ENCODE results near the gene CMTM4. TPM values are rescaled to one million over a fixed set of nuclear protein-coding genes. Genes with fewer than 3 reads are reported as not detected.

CMTM4 gene
- total RNA-seq, 1 experiment from 2014 or later, result 77.8 TPM

DNA sequence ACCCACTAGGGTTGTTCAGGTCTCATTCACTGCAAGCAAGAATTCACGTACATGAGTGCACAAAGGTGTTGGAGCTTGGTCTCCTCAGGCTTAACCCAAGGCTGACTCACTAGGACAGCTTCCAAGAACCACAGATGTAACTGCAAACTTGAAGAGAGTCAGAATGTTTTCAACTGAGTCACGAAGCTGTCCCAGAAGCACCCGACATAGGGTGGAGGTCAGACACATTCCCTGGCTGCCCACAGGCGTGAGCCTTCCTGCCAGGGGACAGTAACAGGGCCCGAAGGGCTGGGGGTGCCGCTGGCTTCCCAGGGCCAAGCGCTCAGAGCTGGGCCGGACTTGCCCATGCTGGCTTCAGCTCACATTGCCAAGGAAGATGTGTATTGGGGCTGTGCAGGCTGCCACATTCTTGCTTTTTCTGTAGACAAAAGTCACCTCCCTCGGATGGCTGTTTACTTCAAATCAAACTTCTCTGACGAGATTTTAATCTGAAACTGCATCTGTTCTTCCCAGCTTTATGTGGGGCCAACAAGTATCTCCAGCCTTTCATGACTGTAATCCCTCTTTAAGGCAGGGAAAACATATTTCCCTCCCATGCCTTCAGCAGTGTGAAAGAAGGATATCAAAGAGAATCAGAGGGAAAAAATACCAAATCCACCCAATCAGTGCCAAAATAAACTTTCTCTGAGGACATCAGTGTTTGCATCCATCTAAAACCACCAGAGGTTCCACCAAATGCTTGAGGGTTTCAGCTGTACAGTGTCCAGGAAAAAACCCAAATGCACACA lies 77.8 kb downstream of the CMTM4 start:
- Histone ChIP-seq H3K79me2 (ENCODE audit: insufficient read depth, low read length) (no peaks in the 10 kb centered on the region), H3K9me3 (ENCODE audit: control insufficient read depth in 1 of 2, insufficient read depth in 1 of 2, low read depth in 1 of 2, low read length in 2 of 2) (no peaks in the 10 kb centered on the region), H4K20me1 (ENCODE audit: insufficient read depth) (no peaks in the 10 kb centered on the region), H2AFZ (ENCODE audit: low read depth, low read length, poor library complexity, severe bottlenecking) (no peak overlapping the region), H3K4me1 (ENCODE audit: control insufficient read depth in 1 of 2, insufficient read depth in 2 of 2, low read length in 2 of 2) (peaks cover 25 to 33% of the 10 kb centered on the region in 2 experiments), H3K9me2 (ENCODE audit: insufficient read depth) (no peaks in the 10 kb centered on the region), H3K27ac (ENCODE audit: low read depth, low read length) (peak overlapping the region; percentile 54), H3K9ac (ENCODE audit: low read length) (peak overlapping the region; percentile 29), H3K4me3 (replicated peaks in 1 of 2; ENCODE audit: low read depth in 1 of 2, low read length in 2 of 2) (0 out of 4 replicates have a peak overlapping the region, but pooled peaks of 1 of the 2 experiments have one; percentile 9), H3K36me3 (ENCODE audit: control insufficient read depth in 1 of 2, insufficient read depth in 2 of 2, low read length in 2 of 2) (peaks cover 6 to 12% of the 10 kb centered on the region in 2 experiments; a peak in 2 of 4 replicates), H3K27me3 (ENCODE audit: insufficient read depth, low read length) (no peaks in the 10 kb centered on the region), H3K4me2 (ENCODE audit: low read length) (peak overlapping the region; percentile 65)
- DNase-seq (ENCODE audit: low read depth, low spot score) (peak; percentile 70), ATAC-seq (peak; percentile 96)
- ChIA-PET POLR2A (interaction anchor here (1.4 kb wide), 1 partner anchor 10 kb away, joined by 3 read pairs; no protein-coding TSS in a partner anchor), RAD21 (ENCODE audit: low non-redundant PET in 1 of 2, low total read pairs in 2 of 2, uncharacterized antibody in 2 of 2, unreplicated experiment in 2 of 2) (no interaction called here), CTCF (interaction anchor here (1.0 to 4.3 kb wide), 2 partner anchors 10 to 32 kb away, joined by 4 to 41 read pairs; no protein-coding TSS in a partner anchor)
- BruUV-seq (replicated peaks), result no TSS peak
- intact Hi-C loops (cut with micrococcal nuclease), result no loop called here
- TF ChIP-seq EZH2phosphoT487 (IDR thresholded peaks at IDR 0.05; ENCODE audit: borderline replicate concordance) (no peak), FOSL1 (IDR thresholded peaks at IDR 0.05; ENCODE audit: low read depth) (peak; percentile 89), RAD21 (IDR thresholded peaks at IDR 0.05; ENCODE audit: low read depth) (no peak), ZFX (IDR thresholded peaks at IDR 0.05) (no peak), CBX3 (IDR thresholded peaks at IDR 0.05; ENCODE audit: low read depth) (peak; percentile 67; the same call in 1 of the 2 replicates), ELF1 (IDR thresholded peaks at IDR 0.05; ENCODE audit: borderline replicate concordance, low read depth) (no peak), SP1 (IDR thresholded peaks at IDR 0.05; ENCODE audit: low read depth) (peak; percentile 81), CEBPB (IDR thresholded peaks at IDR 0.05; ENCODE audit: low read depth) (no peak), TCF7L2 (IDR thresholded peaks at IDR 0.05; ENCODE audit: borderline replicate concordance, extremely low read depth, insufficient read depth, insufficient read length) (no peak), YY1 (IDR thresholded peaks at IDR 0.05; ENCODE audit: extremely low read depth, insufficient replicate concordance, low read depth, low read length) (no peak), POLR2A (IDR thresholded peaks at IDR 0.05; ENCODE audit: borderline replicate concordance, extremely low read depth, insufficient read depth, insufficient read length) (no peak), SIN3A (IDR thresholded peaks at IDR 0.05; ENCODE audit: low read depth) (peak; percentile 63), ZNF274 (IDR thresholded peaks at IDR 0.05; ENCODE audit: low read depth, low read length) (no peak), EZH2 (IDR thresholded peaks at IDR 0.05) (no peak), JUND (IDR thresholded peaks at IDR 0.05) (peak; percentile 87)
- TF ChIP-seq, protein P1, sequence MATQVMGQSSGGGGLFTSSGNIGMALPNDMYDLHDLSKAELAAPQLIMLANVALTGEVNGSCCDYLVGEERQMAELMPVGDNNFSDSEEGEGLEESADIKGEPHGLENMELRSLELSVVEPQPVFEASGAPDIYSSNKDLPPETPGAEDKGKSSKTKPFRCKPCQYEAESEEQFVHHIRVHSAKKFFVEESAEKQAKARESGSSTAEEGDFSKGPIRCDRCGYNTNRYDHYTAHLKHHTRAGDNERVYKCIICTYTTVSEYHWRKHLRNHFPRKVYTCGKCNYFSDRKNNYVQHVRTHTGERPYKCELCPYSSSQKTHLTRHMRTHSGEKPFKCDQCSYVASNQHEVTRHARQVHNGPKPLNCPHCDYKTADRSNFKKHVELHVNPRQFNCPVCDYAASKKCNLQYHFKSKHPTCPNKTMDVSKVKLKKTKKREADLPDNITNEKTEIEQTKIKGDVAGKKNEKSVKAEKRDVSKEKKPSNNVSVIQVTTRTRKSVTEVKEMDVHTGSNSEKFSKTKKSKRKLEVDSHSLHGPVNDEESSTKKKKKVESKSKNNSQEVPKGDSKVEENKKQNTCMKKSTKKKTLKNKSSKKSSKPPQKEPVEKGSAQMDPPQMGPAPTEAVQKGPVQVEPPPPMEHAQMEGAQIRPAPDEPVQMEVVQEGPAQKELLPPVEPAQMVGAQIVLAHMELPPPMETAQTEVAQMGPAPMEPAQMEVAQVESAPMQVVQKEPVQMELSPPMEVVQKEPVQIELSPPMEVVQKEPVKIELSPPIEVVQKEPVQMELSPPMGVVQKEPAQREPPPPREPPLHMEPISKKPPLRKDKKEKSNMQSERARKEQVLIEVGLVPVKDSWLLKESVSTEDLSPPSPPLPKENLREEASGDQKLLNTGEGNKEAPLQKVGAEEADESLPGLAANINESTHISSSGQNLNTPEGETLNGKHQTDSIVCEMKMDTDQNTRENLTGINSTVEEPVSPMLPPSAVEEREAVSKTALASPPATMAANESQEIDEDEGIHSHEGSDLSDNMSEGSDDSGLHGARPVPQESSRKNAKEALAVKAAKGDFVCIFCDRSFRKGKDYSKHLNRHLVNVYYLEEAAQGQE (IDR thresholded peaks at IDR 0.05; ENCODE audit: low read depth), result no peak
- TF ChIP-seq, protein P2, sequence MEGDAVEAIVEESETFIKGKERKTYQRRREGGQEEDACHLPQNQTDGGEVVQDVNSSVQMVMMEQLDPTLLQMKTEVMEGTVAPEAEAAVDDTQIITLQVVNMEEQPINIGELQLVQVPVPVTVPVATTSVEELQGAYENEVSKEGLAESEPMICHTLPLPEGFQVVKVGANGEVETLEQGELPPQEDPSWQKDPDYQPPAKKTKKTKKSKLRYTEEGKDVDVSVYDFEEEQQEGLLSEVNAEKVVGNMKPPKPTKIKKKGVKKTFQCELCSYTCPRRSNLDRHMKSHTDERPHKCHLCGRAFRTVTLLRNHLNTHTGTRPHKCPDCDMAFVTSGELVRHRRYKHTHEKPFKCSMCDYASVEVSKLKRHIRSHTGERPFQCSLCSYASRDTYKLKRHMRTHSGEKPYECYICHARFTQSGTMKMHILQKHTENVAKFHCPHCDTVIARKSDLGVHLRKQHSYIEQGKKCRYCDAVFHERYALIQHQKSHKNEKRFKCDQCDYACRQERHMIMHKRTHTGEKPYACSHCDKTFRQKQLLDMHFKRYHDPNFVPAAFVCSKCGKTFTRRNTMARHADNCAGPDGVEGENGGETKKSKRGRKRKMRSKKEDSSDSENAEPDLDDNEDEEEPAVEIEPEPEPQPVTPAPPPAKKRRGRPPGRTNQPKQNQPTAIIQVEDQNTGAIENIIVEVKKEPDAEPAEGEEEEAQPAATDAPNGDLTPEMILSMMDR (IDR thresholded peaks at IDR 0.05 in 2 of 3, conservative IDR thresholded peaks at IDR 0.05 in 1 of 3; ENCODE audit: borderline replicate concordance in 1 of 3, insufficient read depth in 1 of 3, low read depth in 2 of 3, low read length in 2 of 3), result no peak
- TF ChIP-seq, protein P3, sequence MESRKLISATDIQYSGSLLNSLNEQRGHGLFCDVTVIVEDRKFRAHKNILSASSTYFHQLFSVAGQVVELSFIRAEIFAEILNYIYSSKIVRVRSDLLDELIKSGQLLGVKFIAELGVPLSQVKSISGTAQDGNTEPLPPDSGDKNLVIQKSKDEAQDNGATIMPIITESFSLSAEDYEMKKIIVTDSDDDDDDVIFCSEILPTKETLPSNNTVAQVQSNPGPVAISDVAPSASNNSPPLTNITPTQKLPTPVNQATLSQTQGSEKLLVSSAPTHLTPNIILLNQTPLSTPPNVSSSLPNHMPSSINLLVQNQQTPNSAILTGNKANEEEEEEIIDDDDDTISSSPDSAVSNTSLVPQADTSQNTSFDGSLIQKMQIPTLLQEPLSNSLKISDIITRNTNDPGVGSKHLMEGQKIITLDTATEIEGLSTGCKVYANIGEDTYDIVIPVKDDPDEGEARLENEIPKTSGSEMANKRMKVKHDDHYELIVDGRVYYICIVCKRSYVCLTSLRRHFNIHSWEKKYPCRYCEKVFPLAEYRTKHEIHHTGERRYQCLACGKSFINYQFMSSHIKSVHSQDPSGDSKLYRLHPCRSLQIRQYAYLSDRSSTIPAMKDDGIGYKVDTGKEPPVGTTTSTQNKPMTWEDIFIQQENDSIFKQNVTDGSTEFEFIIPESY (IDR thresholded peaks at IDR 0.05; ENCODE audit: extremely low read depth, insufficient replicate concordance, low read length), result no peak
- TF ChIP-seq, protein P4, sequence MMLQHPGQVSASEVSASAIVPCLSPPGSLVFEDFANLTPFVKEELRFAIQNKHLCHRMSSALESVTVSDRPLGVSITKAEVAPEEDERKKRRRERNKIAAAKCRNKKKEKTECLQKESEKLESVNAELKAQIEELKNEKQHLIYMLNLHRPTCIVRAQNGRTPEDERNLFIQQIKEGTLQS (IDR thresholded peaks at IDR 0.05), result no peak

All from HCT116 (cell line).